Thoracic aorta (tissue), 2 donors: ENCODE measurements around the gene NRXN3. TPM values are rescaled to one million over a fixed set of nuclear protein-coding genes. Genes with fewer than 3 reads are reported as not detected.

Experiments used
- ATAC-seq: fragments of 150-250 bp; one replicate; pipeline ENCODE4 v1.8.0; 2017; ENCODE audit warnings: low read depth; ENCODE audit not compliant: insufficient number of reproducible peaks, low FRiP score
- DNase-seq: peaks from one replicate; pipeline ENCODE4 v3.0.0-alpha.2; 2020; ENCODE audit warnings: low spot score
- H3K27ac ChIP-seq, 2 donors: fragments of 200-600 bp; sonication (generic); 1 replicate in 1 of 2; 2 replicates in 1 of 2; pipeline ENCODE4 v1.5.1; 2016; ENCODE audit warnings: mild to moderate bottlenecking in 2 of 2, moderate library complexity in 2 of 2
- H3K27me3 ChIP-seq: fragments of 200-600 bp; sonication (generic); replicated peaks from 2 replicates; pipeline ENCODE4 v1.6.0; 2016; ENCODE audit warnings: mild to moderate bottlenecking; ENCODE audit not compliant: insufficient read depth
- H3K36me3 ChIP-seq: fragments of 200-600 bp; sonication (generic); one replicate; pipeline ENCODE4 v1.5.1; 2016
- H3K4me1 ChIP-seq, 2 donors: fragments of 200-600 bp; sonication (generic); 1 replicate in 1 of 2; 2 replicates in 1 of 2; pipeline versions ENCODE4 v1.5.1 to v1.6.0; 2016; ENCODE audit warnings: low read depth in 2 of 2, mild to moderate bottlenecking in 1 of 2; ENCODE audit not compliant: control insufficient read depth in 1 of 2
- H3K4me3 ChIP-seq: fragments of 200-600 bp; sonication (generic); 2 replicates; pipeline ENCODE4 v1.5.1; 2016; ENCODE audit warnings: mild to moderate bottlenecking
- H3K9me3 ChIP-seq: fragments of 200-600 bp; sonication (generic); 2 replicates; pipeline ENCODE4 v1.5.1; 2016
- total RNA-seq, 2 donors: library from RNA; depleted of rRNA; stranded (reverse); fragments of >200 nt; gene quantifications; one replicate each; pipeline versions ENCODE4 v1.1.0 to v1.2.3, GENCODE V29; 2016
- TF ChIP-seq, protein P1 (sequence below): fragments of 200-600 bp; sonication (generic); IDR thresholded peaks from one replicate; pipeline ENCODE4 v1.5.1; 2019; ENCODE audit warnings: antibody characterized with exemption

The NRXN3 gene
- total RNA-seq, 2 donors from 2014 or later: 5.6 to 33.3 TPM

DNA sequence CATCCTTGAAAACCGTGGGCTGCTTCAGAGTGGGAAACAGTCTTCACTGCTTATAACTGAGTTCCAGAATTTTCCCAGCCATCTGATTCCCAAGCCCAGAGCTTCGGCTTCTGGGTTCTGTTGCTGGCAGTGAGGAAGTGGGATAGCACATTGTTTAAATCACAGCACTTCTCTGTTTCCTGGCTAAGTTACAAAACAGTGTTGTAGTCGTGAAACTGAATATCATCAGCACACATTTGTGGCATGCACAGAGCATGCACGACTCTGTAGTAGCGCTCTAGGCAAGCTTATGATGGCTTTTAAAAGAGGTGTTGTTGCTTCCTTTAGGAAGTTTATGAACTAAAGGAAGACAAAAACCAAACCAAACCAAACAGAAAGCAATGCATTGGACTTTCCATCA lies 1005.5 kb downstream of the NRXN3 start:
- Histone ChIP-seq H3K27ac (no peak overlapping the region), H3K27me3 (no peaks in the 10 kb centered on the region), H3K4me3 (no peak overlapping the region), H3K36me3 (no peaks in the 10 kb centered on the region), H3K9me3 (no peaks in the 10 kb centered on the region), H3K4me1 (no peaks in the 10 kb centered on the region)
- ATAC-seq (no peak), DNase-seq (no peak)
- TF ChIP-seq, protein P1, sequence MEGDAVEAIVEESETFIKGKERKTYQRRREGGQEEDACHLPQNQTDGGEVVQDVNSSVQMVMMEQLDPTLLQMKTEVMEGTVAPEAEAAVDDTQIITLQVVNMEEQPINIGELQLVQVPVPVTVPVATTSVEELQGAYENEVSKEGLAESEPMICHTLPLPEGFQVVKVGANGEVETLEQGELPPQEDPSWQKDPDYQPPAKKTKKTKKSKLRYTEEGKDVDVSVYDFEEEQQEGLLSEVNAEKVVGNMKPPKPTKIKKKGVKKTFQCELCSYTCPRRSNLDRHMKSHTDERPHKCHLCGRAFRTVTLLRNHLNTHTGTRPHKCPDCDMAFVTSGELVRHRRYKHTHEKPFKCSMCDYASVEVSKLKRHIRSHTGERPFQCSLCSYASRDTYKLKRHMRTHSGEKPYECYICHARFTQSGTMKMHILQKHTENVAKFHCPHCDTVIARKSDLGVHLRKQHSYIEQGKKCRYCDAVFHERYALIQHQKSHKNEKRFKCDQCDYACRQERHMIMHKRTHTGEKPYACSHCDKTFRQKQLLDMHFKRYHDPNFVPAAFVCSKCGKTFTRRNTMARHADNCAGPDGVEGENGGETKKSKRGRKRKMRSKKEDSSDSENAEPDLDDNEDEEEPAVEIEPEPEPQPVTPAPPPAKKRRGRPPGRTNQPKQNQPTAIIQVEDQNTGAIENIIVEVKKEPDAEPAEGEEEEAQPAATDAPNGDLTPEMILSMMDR: no peak

DNA sequence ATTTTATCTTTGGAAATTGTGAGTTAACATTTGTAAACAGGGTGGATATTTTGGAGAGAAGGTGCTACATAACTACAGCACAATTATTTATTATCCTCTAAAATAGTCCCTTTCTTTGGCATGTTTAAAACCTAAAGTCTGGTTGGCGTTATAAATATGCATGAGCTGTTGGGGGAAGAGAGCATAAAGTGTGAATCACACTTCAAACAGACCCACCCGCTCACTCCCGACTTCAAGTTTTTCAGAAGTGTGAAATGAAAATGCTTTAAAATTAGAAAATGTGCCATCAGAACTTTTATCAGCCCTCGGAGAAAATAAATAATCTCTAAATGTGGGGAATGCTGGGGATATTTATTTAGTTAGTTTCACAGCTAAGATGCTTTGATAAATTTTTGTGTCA lies 1006.9 kb downstream of the NRXN3 start:
- ATAC-seq: no peak
- Histone ChIP-seq H3K9me3 (no peaks in the 10 kb centered on the region), H3K36me3 (no peaks in the 10 kb centered on the region), H3K4me3 (no peak overlapping the region), H3K27me3 (no peaks in the 10 kb centered on the region), H3K4me1 (no peaks in the 10 kb centered on the region), H3K27ac (no peak overlapping the region)
- no peak for DNase-seq
- TF ChIP-seq, protein P1: no peak

DNA sequence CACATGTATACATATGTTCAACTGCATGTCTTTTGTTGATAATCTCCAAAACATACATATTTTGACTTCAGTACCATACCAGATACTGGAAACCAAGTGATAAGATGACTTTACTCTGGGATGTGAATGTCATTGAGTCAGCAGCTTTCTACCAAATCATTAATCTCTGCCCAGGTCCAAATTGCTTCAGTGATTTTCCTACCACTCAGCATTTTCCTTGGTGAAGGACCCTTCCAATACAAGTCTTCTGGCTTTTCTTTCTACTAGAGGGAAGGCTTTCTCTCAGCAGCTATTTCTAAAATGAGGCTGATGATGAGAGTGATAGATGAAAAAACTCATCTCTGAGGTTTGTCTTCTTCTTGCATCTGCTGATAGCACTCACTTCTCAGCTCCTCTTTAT lies 1008.5 kb downstream of the NRXN3 start:
- Histone ChIP-seq H3K36me3 (no peaks in the 10 kb centered on the region), H3K27me3 (no peaks in the 10 kb centered on the region), H3K4me1 (no peaks in the 10 kb centered on the region), H3K9me3 (no peaks in the 10 kb centered on the region), H3K4me3 (no peak overlapping the region), H3K27ac (no peak overlapping the region)
- DNase-seq (no peak), ATAC-seq (no peak)
- TF ChIP-seq, protein P1: no peak

DNA sequence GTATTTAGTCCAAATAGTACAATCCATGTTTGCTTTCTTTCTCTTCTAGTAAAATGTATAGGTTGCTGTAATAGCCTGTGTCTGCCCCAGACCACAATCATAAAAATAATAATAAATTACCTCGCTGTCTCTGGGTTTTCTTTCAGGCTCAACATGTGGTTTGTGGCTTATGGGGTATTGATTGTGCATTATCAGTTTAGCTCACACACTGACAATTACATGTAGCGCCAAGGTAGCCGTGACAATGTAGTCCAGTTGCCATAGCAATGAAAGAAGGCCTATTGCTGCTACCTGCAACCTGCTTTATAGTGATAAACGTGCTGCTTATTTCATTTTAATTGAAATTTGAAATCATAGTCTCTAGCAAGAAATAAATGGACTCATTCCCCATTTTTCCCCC lies 1009.8 kb downstream of the NRXN3 start:
- Histone ChIP-seq H3K4me3 (no peak overlapping the region), H3K27me3 (no peaks in the 10 kb centered on the region), H3K36me3 (no peaks in the 10 kb centered on the region), H3K27ac (no peak overlapping the region), H3K9me3 (no peaks in the 10 kb centered on the region), H3K4me1 (no peaks in the 10 kb centered on the region)
- DNase-seq (no peak), ATAC-seq (no peak)
- TF ChIP-seq, protein P1: no peak

DNA sequence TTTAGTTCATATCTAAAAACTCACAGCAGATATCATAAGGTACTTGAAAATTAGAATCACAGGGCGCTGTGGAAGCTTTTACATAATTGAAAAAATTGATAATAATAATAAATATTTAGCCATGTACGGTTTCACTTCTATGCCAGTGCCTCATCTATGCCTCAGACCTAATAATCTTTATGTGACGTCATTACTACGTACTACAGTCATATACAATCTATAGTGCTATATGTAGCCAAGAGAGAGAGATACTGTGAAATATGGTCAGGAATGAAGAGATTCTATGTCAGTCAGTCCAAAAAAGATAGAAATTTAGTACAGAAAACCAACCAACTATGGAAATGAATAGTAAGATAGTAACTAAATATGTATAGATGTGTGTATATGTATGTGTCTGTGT lies 1010.5 kb downstream of the NRXN3 start:
- no peaks in the 10 kb centered on the region for H3K4me1 ChIP-seq
- H3K9me3 ChIP-seq: no peaks in the 10 kb centered on the region
- DNase-seq (no peak), ATAC-seq (no peak)
- H3K36me3 ChIP-seq: no peaks in the 10 kb centered on the region
- no peak overlapping the region for H3K27ac ChIP-seq
- no peak overlapping the region for H3K4me3 ChIP-seq
- no peaks in the 10 kb centered on the region for H3K27me3 ChIP-seq
- TF ChIP-seq, protein P1: no peak
